ENCODE data around the gene LGR6.

LGR6 gene

GRCh38 chr1:202228484-202229122 lies 35.0 kb downstream of the LGR6 start:
- in situ Hi-C loops (cut with HindIII; ENCODE audit: low sequenced_read_pairs): no loop called here
- no peak for DNase-seq (ENCODE audit: low read depth)
- TF ChIP-seq CTCF (IDR thresholded peaks at IDR 0.05; ENCODE audit: low read depth, low read length, missing control alignments): no peak

GRCh38 chr1:202229376-202229775 lies 35.8 kb downstream of the LGR6 start:
- DNase-seq (ENCODE audit: low read depth): no peak
- no peak for TF ChIP-seq CTCF (IDR thresholded peaks at IDR 0.05; ENCODE audit: low read depth, low read length, missing control alignments)

More at GRCh38 chr1:202228484-202229122, 35.0 kb downstream of the LGR6 start:
- H3K4me3 ChIP-seq (ENCODE audit: low read depth, low read length): no peak overlapping the region

GRCh38 chr1:202230061-202230938 lies 36.7 kb downstream of the LGR6 start:
- H3K4me3 ChIP-seq (ENCODE audit: low read depth, low read length): no peak overlapping the region
- in situ Hi-C loops (cut with HindIII; ENCODE audit: low sequenced_read_pairs): no loop called here
- DNase-seq (ENCODE audit: low read depth): no peak
- TF ChIP-seq CTCF (IDR thresholded peaks at IDR 0.05; ENCODE audit: low read depth, low read length, missing control alignments): no peak

More at GRCh38 chr1:202229376-202229775, 35.8 kb downstream of the LGR6 start:
- no peak overlapping the region for H3K4me3 ChIP-seq (ENCODE audit: low read depth, low read length)
- in situ Hi-C loops (cut with HindIII; ENCODE audit: low sequenced_read_pairs): no loop called here

- DNase-seq (ENCODE audit: low read depth): no peak
- no peak for TF ChIP-seq CTCF (IDR thresholded peaks at IDR 0.05; ENCODE audit: low read depth, low read length, missing control alignments)
- no peak overlapping the region for H3K4me3 ChIP-seq (ENCODE audit: low read depth, low read length)
- in situ Hi-C loops (cut with HindIII; ENCODE audit: low sequenced_read_pairs): no loop called here
These were observed 37.5 kb downstream of the LGR6 start for GRCh38 chr1:202230939-202231645.

GRCh38 chr1:202233171-202233570 lies 39.6 kb downstream of the LGR6 start:
- no peak overlapping the region for H3K4me3 ChIP-seq (ENCODE audit: low read depth, low read length)
- DNase-seq (ENCODE audit: low read depth): no peak
- in situ Hi-C loops (cut with HindIII; ENCODE audit: low sequenced_read_pairs): no loop called here
- TF ChIP-seq CTCF (IDR thresholded peaks at IDR 0.05; ENCODE audit: low read depth, low read length, missing control alignments): no peak

- TF ChIP-seq CTCF (IDR thresholded peaks at IDR 0.05; ENCODE audit: low read depth, low read length, missing control alignments): no peak
- no peak overlapping the region for H3K4me3 ChIP-seq (ENCODE audit: low read depth, low read length)
- DNase-seq (ENCODE audit: low read depth): no peak
- in situ Hi-C loops (cut with HindIII; ENCODE audit: low sequenced_read_pairs): no loop called here
These were observed 40.2 kb downstream of the LGR6 start for GRCh38 chr1:202233804-202234203.
